ENCODE measurements around the gene PTPRE.

The PTPRE gene

DNA sequence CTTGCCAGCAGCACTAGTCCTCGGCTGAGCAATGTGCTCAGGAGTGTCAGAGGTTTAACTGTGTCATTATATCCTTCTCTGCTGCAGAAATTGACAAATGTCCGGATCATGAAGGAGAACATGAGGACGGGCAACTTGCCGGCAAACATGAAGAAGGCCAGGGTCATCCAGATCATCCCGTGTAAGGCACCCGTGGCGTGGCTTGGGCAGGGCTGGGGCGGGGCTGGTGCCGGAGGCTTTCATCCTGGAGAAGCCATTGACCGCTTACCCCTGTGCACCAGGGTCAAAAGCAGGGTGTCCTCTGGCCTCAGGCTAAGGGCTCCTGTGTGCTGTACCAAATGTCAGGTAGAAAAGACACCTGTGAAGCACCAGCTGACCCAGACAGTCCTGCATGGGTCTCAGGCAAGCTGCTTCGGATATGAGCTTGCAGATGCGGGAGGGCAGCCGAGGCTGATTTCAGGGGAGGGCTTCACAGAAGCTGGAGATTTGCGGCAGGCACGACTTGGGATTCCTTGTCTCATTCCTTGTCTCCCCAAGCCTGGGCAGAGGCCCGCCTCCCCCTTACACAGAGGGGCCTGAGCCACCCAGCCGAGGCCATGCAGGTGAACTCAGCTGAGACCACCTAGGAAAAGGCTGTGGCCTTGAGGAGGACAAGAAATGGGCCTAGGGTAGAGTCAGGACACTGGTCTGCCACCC is 164.0 kb downstream of the PTPRE start:
- Histone ChIP-seq H3K36me3 (ENCODE audit: control insufficient read depth, insufficient read depth, low read length) (no peaks in the 10 kb centered on the region), H3K79me2 (no peaks in the 10 kb centered on the region)

DNA sequence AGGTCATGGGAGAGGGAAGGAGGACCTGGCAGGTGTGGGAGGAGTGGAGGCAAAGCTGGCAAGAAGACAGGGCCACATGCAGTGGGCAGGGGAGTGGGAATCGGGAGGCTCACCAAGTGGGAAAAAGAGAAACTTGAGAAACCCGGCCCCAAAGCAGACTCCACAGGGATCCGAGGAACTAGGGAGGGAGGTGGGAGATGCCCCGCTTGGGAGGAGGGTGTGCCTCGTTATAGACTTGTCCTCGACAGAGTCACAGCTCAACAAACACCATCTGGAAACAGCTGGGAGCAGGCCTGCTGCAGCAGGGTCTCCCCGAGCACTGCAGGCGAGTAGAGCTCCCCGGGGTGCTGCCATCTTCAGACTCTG is 164.5 kb downstream of the PTPRE start:
- no peaks in the 10 kb centered on the region for H3K36me3 ChIP-seq (ENCODE audit: control insufficient read depth, insufficient read depth, low read length)

More for the DNA sequence above, 164.0 kb downstream of the PTPRE start:
- no peaks in the 10 kb centered on the region for H3K4me1 ChIP-seq
- H3K9me3 ChIP-seq (ENCODE audit: control insufficient read depth, low read length), result no peaks in the 10 kb centered on the region
- no peak overlapping the region for H3K4me2 ChIP-seq (ENCODE audit: low read length)
- no peak overlapping the region for H3K27ac ChIP-seq
- no peaks in the 10 kb centered on the region for H3K27me3 ChIP-seq (ENCODE audit: control insufficient read depth, insufficient read depth, low read length)
- no peak overlapping the region for H3K9ac ChIP-seq
- H2AFZ ChIP-seq, result no peak overlapping the region
- TF ChIP-seq, protein P1, sequence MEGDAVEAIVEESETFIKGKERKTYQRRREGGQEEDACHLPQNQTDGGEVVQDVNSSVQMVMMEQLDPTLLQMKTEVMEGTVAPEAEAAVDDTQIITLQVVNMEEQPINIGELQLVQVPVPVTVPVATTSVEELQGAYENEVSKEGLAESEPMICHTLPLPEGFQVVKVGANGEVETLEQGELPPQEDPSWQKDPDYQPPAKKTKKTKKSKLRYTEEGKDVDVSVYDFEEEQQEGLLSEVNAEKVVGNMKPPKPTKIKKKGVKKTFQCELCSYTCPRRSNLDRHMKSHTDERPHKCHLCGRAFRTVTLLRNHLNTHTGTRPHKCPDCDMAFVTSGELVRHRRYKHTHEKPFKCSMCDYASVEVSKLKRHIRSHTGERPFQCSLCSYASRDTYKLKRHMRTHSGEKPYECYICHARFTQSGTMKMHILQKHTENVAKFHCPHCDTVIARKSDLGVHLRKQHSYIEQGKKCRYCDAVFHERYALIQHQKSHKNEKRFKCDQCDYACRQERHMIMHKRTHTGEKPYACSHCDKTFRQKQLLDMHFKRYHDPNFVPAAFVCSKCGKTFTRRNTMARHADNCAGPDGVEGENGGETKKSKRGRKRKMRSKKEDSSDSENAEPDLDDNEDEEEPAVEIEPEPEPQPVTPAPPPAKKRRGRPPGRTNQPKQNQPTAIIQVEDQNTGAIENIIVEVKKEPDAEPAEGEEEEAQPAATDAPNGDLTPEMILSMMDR (IDR thresholded peaks at IDR 0.05), result no peak
- H3K4me3 ChIP-seq (ENCODE audit: low read depth, low read length), result no peak overlapping the region

DNA sequence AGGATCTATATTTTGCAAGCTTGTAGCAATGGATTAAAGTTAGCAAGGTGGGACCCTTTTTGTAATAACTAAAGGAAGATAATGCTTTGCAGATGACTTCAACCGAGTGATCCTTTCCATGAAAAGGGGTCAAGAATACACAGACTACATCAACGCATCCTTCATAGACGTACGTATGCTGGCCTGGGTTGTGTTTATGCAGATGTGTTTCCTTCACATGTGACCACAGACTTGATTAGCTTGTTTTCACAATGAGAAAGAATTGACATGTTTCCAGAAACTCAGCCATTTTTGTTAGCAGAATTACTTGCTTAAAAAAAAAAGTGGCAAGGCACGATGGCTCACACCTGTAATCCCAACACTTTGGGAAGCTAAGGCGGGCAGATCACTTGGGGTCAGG is 165.1 kb downstream of the PTPRE start:
- Histone ChIP-seq H3K9ac (no peak overlapping the region), H3K36me3 (ENCODE audit: control insufficient read depth, insufficient read depth, low read length) (no peaks in the 10 kb centered on the region), H3K27ac (no peak overlapping the region), H3K4me2 (ENCODE audit: low read length) (no peak overlapping the region), H3K4me1 (no peaks in the 10 kb centered on the region), H2AFZ (no peak overlapping the region), H3K4me3 (ENCODE audit: low read depth, low read length) (no peak overlapping the region), H3K79me2 (no peaks in the 10 kb centered on the region), H3K9me3 (ENCODE audit: control insufficient read depth, low read length) (no peaks in the 10 kb centered on the region), H3K27me3 (ENCODE audit: control insufficient read depth, insufficient read depth, low read length) (no peaks in the 10 kb centered on the region)
- TF ChIP-seq, protein P1 (IDR thresholded peaks at IDR 0.05), result no peak

More for the DNA sequence above, 164.5 kb downstream of the PTPRE start:
- Histone ChIP-seq H3K79me2 (no peaks in the 10 kb centered on the region), H3K9me3 (ENCODE audit: control insufficient read depth, low read length) (no peaks in the 10 kb centered on the region), H3K27me3 (ENCODE audit: control insufficient read depth, insufficient read depth, low read length) (no peaks in the 10 kb centered on the region), H3K4me2 (ENCODE audit: low read length) (no peak overlapping the region), H3K4me1 (no peaks in the 10 kb centered on the region), H2AFZ (no peak overlapping the region), H3K9ac (no peak overlapping the region), H3K27ac (no peak overlapping the region), H3K4me3 (ENCODE audit: low read depth, low read length) (no peak overlapping the region)
- TF ChIP-seq, protein P1 (IDR thresholded peaks at IDR 0.05), result no peak

DNA sequence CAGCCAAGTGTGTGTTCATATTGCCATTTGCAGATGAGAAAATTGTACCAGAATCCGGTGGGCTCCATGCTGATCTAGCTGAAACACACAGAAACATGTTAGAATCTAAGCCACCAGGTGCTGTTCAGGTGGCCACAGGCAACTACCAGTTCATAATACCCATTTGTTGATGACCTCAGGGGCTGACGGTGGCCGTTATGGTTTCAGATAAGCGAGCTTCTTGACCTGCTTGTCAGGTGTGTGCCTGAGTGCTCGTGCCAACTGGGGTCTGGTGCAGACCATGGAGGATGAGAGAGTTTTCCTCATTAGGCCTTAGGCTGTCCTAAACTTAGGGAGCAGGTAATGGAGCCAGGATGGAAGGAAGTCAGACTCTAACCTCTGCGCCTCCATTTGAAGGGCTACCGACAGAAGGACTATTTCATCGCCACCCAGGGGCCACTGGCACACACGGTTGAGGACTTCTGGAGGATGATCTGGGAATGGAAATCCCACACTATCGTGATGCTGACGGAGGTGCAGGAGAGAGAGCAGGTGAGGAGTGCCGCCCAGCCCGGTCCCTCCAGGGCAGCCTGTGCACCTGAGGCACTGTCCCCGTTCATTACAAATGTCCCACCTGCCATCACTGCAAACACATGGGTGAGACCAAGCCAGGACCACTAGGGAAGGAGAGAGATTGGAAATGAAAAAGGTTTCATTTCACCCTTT is 166.2 kb downstream of the PTPRE start:
- TF ChIP-seq, protein P1 (IDR thresholded peaks at IDR 0.05), result no peak
- no peak overlapping the region for H3K4me3 ChIP-seq (ENCODE audit: low read depth, low read length)
- H3K9ac ChIP-seq, result no peak overlapping the region
- no peaks in the 10 kb centered on the region for H3K36me3 ChIP-seq (ENCODE audit: control insufficient read depth, insufficient read depth, low read length)
- no peaks in the 10 kb centered on the region for H3K4me1 ChIP-seq
- H3K79me2 ChIP-seq, result no peaks in the 10 kb centered on the region
- H3K27ac ChIP-seq, result no peak overlapping the region
- no peak overlapping the region for H2AFZ ChIP-seq
- no peak overlapping the region for H3K4me2 ChIP-seq (ENCODE audit: low read length)
- H3K27me3 ChIP-seq (ENCODE audit: control insufficient read depth, insufficient read depth, low read length), result no peaks in the 10 kb centered on the region
- no peaks in the 10 kb centered on the region for H3K9me3 ChIP-seq (ENCODE audit: control insufficient read depth, low read length)

Measured in parathyroid adenoma (tissue), 2 donors.